Smooth muscle cell (in vitro differentiated cells): Measurements from ENCODE around the gene VPS45. TPM values are rescaled to one million over a fixed set of nuclear protein-coding genes. Genes with fewer than 3 reads are reported as not detected.
A peak's percentile ranks its signal among the peaks of the same experiment; 100 is the strongest.

Experiments
- DNase-seq: peaks from one replicate; lab custom pipeline; 2025; ENCODE audit not compliant: unreplicated experiment; lab: John Stamatoyannopoulos, UW
- H2AFZ ChIP-seq: fragments of 200-600 bp; sonication (generic); 2 replicates; pipeline ENCODE4 v1.6.0; 2016; ENCODE audit warnings: antibody characterized with exemption, low read depth, mild to moderate bottlenecking
- H3F3A ChIP-seq: fragments of 200-600 bp; sonication (generic); 2 replicates; pipeline ENCODE4 v1.6.0; 2017; ENCODE audit warnings: antibody characterized with exemption, low read depth
- H3K27ac ChIP-seq: fragments of 200-600 bp; sonication (generic); 2 replicates; pipeline ENCODE4 v1.5.1; 2016; ENCODE audit warnings: low read depth, mild to moderate bottlenecking
- H3K27me3 ChIP-seq: fragments of 200-600 bp; sonication (generic); 2 replicates; pipeline ENCODE4 v1.6.1; 2016; ENCODE audit warnings: low read depth, mild to moderate bottlenecking
- H3K36me3 ChIP-seq: fragments of 200-600 bp; sonication (generic); 2 replicates; pipeline ENCODE4 v1.5.1; 2016; ENCODE audit warnings: low read depth
- H3K4me1 ChIP-seq: fragments of 200-600 bp; sonication (generic); 2 replicates; pipeline ENCODE4 v1.5.1; 2016; ENCODE audit warnings: low read depth
- H3K4me2 ChIP-seq: fragments of 200-600 bp; sonication (generic); 2 replicates; pipeline ENCODE4 v1.6.0; 2016; ENCODE audit warnings: mild to moderate bottlenecking
- H3K4me3 ChIP-seq: fragments of 200-600 bp; sonication (generic); 2 replicates; pipeline ENCODE4 v1.5.1; 2016; ENCODE audit warnings: mild to moderate bottlenecking
- H3K79me2 ChIP-seq: fragments of 200-600 bp; sonication (generic); 2 replicates; pipeline ENCODE4 v1.6.0; 2016; ENCODE audit warnings: low read depth, mild to moderate bottlenecking
- H3K9ac ChIP-seq: fragments of 200-600 bp; sonication (generic); 2 replicates; pipeline ENCODE4 v1.6.0; 2016; ENCODE audit warnings: low read depth
- H3K9me3 ChIP-seq: fragments of 200-600 bp; sonication (generic); replicated peaks from 2 replicates; pipeline ENCODE4 v1.5.1; 2016; ENCODE audit warnings: low read depth
- H4K20me1 ChIP-seq: fragments of 200-600 bp; sonication (generic); 2 replicates; pipeline ENCODE4 v1.6.0; 2016; ENCODE audit warnings: low read depth
- CTCF ChIP-seq: fragments of 200-600 bp; sonication (generic); IDR thresholded peaks from 2 replicates; pipeline ENCODE4 v1.5.1; 2017; ENCODE audit warnings: borderline replicate concordance, mild to moderate bottlenecking, antibody characterized with exemption; ENCODE audit not compliant: insufficient read depth, poor library complexity, severe bottlenecking
- WGBS: methylation state at CpG from one replicate; pipeline ENCODE4 v1.1.7; 2016; ENCODE audit warnings: low lambda C conversion rate; 5-methylcytosine and 5-hydroxymethylcytosine counted together
- polyA plus RNA-seq: library from polyadenylated mRNA; unstranded; fragments of >200 nt; fragmentation: Nextera tagmentation; extraction: Ambion mirVana; gene quantifications from 2 replicates; pipeline ENCODE4 v1.2.1, GENCODE V29; 2016
- total RNA-seq: library from RNA; depleted of rRNA; stranded (reverse); fragments of >200 nt; gene quantifications from 2 replicates; pipeline ENCODE4 v1.2.3, GENCODE V29; 2014

Gene VPS45
- total and polyA plus RNA-seq, 2 experiments from 2014 or later: 28.6 to 44.7 TPM

DNA sequence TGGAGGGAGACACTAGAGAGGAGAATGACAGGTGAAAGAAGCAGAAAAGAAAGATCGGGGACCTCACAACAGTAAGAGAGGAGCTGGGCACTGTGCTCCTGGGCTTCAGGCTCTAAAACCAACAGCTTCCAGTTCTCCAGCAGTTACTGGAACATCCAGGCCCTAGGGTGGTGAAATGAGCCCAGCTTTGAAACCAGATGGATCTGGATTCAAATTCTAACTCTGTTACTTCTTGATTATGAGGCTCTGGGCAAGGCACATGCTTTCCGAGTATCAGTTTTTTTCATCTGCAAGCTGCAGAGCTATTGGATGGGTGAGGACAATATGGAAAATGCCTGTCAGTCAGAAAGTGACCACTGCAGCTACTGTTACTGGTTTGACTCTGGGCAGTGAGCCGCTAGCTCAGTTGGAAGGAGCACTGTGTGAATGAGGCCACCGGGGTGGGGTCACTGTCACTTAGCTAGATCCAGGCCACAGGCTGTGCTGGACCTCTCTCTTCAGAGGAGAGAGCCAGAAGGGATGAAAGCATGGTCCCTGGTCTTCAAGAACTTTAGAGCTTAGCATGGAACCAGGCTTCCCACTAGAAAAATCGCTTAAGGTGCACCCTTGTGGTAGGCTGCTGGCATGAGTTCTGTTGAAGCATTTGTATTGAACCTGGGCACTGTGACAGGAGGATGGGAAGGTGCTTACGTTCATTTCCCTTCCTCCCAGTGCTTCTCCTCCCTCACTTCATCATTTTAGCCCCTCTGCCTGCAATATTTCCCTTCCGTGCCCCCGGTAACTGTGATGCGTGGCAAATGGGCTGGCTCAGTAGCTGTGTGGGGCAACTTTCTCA is 94.4 kb downstream of the VPS45 start:
- 78% methylated on average over 9 of the region's 9 CpGs for WGBS
- H3K4me3 ChIP-seq: no peak overlapping the region
- no peaks in the 10 kb centered on the region for H4K20me1 ChIP-seq
- peak overlapping the region; percentile 87 for H3K4me2 ChIP-seq
- peak overlapping the region; percentile 66 for H3K9ac ChIP-seq
- H3F3A ChIP-seq: peaks cover 17% of the 10 kb centered on the region
- no peak for DNase-seq
- TF ChIP-seq CTCF: no peak
- H3K27me3 ChIP-seq: no peaks in the 10 kb centered on the region
- H3K9me3 ChIP-seq: no peaks in the 10 kb centered on the region
- no peak overlapping the region for H2AFZ ChIP-seq
- H3K36me3 ChIP-seq: peaks cover 1% of the 10 kb centered on the region
- H3K4me1 ChIP-seq: peaks cover 24% of the 10 kb centered on the region
- peak overlapping the region; percentile 94 for H3K27ac ChIP-seq
- no peaks in the 10 kb centered on the region for H3K79me2 ChIP-seq

- H3K27ac ChIP-seq: peak overlapping the region; percentile 94
- H3F3A ChIP-seq: peaks cover 14% of the 10 kb centered on the region
- H3K79me2 ChIP-seq: no peaks in the 10 kb centered on the region
- TF ChIP-seq CTCF: no peak
- no peak for DNase-seq
- no peak overlapping the region for H2AFZ ChIP-seq
- peak overlapping the region; percentile 50 for H3K4me3 ChIP-seq
- no peaks in the 10 kb centered on the region for H4K20me1 ChIP-seq
- peaks cover 24% of the 10 kb centered on the region for H3K4me1 ChIP-seq
- H3K27me3 ChIP-seq: no peaks in the 10 kb centered on the region
- H3K9me3 ChIP-seq: no peaks in the 10 kb centered on the region
- H3K36me3 ChIP-seq: no peaks in the 10 kb centered on the region
- peak overlapping the region; percentile 87 for H3K4me2 ChIP-seq
- peak overlapping the region; percentile 66 for H3K9ac ChIP-seq
- WGBS: 21% methylated on average over 4 of the region's 4 CpGs
Observed at GRCh38 chr1:150162582-150162861, 94.9 kb downstream of the VPS45 start.

- Histone ChIP-seq H3K36me3 (no peaks in the 10 kb centered on the region), H3K79me2 (no peaks in the 10 kb centered on the region), H3F3A (peaks cover 8% of the 10 kb centered on the region), H3K27me3 (no peaks in the 10 kb centered on the region), H3K4me1 (peaks cover 24% of the 10 kb centered on the region), H3K9me3 (no peaks in the 10 kb centered on the region), H3K27ac (peak overlapping the region; percentile 94), H4K20me1 (no peaks in the 10 kb centered on the region), H3K4me3 (peak overlapping the region; percentile 50), H2AFZ (no peak overlapping the region), H3K9ac (peak overlapping the region; percentile 66), H3K4me2 (peak overlapping the region; percentile 87)
- WGBS: 2% methylated on average over 14 of the region's 14 CpGs
- peak; percentile 23 for TF ChIP-seq CTCF
- peak; percentile 53 for DNase-seq
Observed at GRCh38 chr1:150162862-150163706, 95.5 kb downstream of the VPS45 start.
